Fibroblast of peridontal ligament (primary cell): ENCODE data around the gene ADGRE3.

Source experiments
- DNase-seq: peaks from one replicate; pipeline ENCODE4 v3.0.0-alpha.2; 2010; ENCODE audit errors: extremely low read depth

Gene ADGRE3, protein sequence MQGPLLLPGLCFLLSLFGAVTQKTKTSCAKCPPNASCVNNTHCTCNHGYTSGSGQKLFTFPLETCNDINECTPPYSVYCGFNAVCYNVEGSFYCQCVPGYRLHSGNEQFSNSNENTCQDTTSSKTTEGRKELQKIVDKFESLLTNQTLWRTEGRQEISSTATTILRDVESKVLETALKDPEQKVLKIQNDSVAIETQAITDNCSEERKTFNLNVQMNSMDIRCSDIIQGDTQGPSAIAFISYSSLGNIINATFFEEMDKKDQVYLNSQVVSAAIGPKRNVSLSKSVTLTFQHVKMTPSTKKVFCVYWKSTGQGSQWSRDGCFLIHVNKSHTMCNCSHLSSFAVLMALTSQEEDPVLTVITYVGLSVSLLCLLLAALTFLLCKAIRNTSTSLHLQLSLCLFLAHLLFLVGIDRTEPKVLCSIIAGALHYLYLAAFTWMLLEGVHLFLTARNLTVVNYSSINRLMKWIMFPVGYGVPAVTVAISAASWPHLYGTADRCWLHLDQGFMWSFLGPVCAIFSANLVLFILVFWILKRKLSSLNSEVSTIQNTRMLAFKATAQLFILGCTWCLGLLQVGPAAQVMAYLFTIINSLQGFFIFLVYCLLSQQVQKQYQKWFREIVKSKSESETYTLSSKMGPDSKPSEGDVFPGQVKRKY

DNA sequence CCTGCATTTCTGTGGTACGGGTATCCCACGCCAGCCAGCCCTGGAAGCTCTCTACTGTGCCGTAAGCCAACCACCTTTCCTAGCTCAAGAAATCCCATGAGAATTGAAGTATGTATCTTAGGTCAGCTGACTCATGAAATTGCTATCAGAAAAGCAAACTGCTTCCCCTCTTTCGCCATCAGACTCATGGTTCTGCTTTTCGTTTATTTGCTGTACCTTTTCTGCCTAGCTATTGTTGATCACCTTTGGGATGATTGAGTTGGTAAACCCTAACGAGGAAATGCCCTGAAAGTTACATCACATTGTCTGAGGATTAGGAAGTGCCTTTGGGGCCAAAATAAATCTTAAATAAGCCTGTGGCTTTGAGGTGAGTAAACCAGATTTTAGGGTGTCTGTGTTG lies at the start of gene ADGRE3:
TSS of gene ADGRE3 (minus strand) at position 81 of the 400 bp plus-strand sequence. CDS start at position 7, 74 bp downstream.
- no peak for DNase-seq

DNA sequence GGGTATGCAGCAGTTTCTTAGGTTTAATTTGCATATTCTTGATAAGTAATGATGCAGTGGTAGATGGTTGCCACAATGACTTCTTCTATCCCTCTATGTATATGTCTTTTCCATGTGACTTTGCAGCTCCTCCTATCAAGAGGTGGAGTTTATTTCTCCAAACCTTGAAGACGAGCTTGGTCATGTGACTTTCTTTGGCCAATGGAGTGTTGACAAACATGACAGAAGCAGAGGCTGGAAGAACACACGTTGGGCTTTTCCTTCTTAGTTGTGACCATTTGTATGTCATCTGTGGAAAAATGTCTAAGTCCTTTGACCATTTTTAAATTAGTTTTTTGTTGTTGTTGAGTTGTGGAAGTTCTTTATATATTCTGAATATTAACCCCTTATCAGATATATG lies 47.5 kb upstream of the ADGRE3 start:
- DNase-seq, result no peak

DNA sequence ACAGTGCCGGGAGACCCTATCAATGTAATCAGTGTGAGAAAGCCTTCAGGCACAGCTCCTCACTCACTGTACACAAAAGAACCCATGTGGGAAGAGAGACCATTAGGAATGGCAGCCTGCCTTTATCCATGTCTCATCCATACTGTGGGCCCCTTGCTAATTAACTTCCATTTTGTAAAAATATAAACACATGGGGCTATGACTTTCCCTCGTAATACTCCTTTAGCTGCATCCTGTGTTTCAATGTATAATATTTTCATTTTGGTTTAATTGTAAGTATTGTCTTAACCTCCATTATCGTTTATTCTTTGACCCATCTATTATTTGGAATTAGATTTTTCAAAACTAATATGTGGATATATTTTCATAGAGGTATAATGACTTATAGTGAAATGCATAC lies 44.5 kb upstream of the ADGRE3 start:
- no peak for DNase-seq

DNA sequence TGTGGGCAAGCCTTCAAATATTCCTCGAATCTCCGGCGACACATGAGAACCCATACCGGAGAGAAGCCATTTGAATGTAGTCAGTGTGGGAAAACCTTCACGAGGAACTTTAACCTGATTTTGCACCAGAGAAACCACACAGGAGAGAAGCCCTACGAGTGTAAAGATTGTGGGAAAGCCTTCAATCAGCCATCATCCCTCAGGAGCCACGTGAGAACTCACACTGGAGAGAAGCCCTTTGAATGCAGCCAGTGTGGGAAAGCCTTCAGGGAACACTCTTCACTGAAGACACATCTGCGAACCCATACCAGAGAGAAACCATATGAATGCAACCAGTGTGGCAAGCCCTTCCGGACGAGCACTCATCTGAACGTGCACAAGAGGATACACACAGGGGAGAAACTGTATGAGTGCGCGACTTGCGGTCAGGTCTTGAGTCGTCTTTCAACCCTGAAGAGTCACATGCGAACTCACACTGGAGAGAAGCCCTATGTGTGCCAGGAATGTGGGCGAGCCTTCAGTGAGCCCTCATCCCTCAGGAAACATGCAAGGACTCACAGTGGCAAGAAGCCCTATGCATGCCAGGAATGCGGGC lies 44.0 kb upstream of the ADGRE3 start:
- DNase-seq, result peak; percentile 5

DNA sequence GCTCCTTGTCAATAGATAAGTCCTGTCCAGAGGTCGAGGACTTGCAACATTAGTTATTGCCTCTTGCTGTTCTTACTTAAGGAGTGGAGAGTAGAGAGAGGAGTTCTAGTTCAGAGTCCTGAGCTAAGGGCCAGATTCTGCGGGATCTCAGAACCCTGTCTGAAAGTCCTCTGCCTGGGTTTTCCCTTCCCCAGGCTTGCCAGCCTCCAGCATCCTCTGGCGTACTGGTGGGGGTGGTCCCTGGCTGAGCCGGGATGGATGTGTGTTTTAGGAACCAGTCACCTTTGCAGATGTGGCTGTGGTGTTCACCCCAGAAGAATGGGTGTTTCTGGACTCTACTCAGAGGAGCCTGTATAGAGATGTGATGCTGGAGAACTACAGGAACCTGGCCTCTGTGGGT lies 41.2 kb upstream of the ADGRE3 start:
- DNase-seq, result no peak

DNA sequence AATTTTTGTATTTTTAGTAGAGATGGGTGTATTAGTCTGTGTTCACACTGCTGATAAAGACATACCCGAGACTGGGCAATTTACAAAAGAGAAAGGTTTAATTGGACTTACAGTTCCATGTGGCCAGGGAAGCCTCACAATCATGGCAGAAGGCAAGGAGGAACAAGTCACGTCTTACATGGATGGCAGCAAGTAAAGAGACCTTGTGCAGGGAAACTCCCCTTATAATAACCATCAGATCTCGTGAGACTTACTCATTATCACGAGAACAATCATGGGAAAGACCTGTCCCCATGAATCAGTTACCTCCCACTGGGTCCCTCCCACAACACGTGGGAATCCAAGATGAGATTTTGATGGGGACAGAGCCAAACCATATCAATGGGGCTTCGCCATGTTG lies 29.8 kb upstream of the ADGRE3 start:
- DNase-seq, result no peak

DNA sequence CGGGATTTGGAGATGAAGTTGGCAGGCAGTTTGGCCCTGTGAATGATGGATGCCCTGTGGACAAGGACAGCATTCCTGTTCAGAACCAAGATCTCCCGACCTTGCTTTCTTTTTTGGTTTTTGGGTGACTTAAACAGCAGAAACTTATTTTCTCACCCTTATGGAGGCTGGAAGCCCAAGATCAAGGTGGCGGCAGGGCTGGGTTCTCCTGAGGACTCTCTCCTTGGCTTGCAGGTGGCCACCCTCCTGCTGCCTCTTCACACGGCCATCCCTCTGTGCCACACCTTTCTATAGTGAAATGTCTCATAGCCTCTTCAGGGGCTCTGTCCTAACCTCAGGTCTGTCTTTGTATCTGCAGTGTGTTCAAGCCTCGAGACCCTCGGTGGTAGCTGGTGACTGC lies 29.2 kb upstream of the ADGRE3 start:
- no peak for DNase-seq

DNA sequence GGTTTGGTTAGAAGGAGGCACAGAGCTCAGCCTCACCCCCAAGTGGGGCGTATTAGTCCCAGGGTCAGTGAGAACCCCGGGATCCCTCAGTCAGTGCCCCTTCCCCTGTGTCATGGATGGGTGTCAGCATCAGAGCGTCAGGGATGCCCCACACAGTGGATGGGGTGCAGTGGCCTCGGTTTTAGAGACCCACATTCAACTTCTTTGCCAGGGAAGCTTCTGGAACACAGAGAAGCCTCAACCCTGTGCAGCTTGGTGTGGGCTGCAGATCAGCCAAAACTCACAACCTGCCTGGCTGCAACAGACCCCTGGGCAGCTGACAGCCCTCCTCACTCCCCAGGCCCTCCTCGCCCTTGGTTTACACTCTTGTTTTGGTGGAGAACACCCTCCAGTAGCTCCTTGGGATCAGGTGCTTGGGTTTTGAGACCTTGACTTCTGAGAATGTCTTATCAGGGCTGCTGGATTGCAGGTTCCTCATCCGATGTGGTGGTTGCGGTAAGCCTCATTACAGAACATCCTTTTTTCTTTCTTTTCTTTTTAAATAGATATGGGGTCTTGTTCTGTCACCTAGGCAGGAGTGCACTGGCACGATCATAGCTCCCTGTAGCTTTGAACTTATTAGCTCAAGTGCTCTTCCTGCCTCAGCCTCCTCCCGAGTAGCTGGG lies 26.2 kb upstream of the ADGRE3 start:
- no peak for DNase-seq

DNA sequence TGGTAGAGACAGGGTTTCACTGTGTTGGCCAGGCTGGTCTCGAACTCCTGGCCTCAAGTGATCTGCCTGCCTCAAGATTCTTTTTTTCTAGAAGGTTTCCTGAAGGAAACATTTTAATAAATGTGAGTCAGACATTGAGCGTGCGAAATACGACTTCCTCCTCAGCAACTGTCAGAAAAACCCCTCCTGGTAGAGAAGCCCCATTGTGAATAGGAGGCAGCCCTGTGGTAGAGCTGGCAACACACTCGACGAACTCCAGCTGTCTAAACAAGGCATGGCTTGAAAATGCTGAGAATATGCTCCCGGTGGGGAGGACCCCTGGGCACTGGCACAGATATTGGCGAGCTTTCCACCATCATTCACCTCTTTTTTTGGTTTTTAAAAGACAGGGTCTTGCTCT lies 25.0 kb upstream of the ADGRE3 start:
- no peak for DNase-seq

DNA sequence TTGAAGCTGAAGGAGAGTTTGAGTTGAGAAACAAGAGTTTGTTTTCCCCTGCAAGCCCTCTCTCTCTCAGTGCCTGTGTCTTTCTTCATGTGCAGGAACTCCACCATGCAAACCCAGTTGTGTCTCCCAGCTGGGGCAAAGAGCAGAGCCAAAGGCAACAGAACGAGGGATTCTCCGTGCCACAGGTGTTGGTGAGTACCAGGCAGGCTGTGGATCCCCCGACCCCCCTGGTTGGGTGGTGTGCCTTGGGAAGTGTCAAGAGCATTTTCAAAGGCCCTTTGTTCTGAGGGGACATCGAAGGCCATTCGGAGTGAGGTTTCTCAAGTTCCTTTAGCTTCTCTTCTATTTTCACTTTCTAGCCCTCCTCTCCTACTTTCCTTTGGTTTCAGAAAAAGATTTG lies 20.8 kb upstream of the ADGRE3 start:
- no peak for DNase-seq

DNA sequence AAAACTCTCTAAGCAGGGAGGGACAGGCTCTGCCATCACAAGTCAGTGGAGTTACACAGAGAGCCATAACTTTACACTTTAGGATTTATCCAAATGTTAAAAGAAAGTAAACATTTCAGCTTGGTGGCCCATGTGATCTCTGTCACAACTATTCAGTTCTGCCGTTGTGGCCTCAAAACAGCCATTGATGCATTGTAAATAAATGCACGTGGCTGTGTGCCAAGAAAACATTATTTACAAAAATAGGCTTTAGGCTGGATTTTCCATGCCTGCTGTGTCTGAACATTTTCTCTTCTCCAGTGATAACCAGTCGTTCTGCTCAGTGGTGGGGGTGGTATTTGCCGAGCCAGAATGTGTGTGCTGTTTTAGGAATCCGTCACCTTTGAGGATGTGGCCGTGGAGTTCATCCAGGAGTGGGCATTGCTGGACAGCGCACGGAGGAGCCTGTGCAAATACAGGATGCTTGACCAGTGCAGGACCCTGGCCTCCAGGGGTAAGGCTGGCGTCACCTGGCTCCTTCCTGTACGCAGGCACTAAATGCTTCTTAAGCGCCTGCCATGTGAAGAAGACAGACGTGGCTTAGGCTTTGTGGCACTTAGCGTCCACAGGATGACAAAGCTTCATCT lies 20.1 kb upstream of the ADGRE3 start:
- no peak for DNase-seq

DNA sequence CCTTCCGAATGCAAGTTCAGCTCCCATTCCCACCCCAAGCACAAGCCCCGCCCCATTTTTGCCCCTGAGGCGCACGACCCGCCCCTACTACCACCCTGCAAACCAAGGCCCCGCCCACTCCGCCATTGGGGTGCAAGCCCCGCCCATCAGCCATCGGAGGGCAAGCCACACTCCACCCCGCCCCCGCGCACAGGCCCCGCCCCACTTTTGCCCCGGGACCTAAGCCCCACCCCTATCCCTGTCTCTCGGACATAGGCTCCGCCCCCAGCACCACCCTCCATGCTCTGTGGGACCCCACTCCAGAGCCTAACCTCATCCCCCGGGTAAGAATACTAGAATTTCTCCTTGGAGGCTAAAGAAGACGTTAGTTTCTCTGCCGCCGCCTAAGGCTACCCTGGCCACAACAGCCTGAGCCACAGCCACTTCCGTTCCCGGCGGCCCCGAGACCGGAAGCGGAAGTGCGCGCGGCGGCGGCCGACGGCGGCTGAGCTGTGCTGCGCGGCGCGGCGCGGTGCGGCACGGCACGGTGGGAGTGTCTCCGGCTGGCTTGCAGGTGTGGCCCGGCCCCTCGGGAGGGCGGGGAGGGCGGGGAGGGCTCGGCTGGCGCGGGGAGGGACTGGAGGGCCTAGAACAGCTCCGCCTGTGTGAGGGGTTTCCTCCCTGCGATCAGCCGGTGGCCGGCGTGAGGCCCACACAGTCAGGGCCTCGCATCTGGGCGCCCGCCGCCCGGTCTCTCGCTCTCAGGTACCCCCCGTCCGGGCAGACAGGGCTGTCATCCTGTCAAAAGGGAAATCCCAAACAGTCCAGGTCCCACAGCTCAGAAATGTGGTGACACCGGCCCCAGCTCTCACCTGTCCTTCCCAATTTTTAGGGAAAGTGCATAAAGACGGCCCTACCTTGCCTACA lies 15.2 kb upstream of the ADGRE3 start, which contains the start of gene ZNF333:
TSS of gene ZNF333 (plus strand) at position 451 of the 906 bp plus-strand sequence. CDS start 3,444 bp downstream, outside the sequence.
- DNase-seq, result peak; percentile 87

DNA sequence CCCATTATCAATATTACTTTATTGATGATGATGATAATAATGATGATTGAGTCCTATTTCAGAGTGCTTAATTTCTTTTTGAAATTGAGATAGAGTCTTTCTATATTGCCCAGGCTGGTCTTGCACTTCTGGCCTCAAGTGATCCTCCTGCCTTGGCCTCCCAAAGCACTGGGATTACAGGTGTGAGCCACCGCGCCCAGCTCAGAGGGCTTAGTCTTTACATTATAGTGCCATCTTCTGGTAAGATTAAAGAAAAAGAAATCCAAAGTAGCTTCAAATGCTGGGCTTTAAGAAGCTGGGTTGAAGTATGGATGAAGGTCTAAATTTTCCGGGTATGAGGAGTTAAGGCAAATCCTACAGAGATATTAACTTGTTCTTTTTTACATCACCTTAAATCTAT lies 11.8 kb upstream of the ADGRE3 start:
- peak; percentile 20 for DNase-seq

DNA sequence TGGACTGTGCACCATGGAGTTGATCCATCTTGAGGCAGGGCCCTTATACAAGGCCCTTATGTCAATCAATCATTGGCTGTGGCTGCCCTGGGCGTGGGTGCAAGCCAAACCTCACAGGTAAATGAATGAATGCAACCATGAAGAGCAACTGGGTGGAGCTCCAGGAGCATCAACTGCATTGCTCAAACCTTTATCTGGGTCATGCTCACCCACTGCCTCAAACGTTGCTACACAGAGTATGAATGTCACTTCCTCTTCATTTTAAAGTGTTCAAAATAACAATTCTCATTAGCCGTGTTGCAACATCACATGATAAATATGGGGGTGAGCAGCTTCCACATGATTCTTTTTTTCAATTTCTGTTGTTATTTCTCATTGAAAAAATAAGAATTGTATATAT lies 8.8 kb upstream of the ADGRE3 start:
- DNase-seq, result no peak

DNA sequence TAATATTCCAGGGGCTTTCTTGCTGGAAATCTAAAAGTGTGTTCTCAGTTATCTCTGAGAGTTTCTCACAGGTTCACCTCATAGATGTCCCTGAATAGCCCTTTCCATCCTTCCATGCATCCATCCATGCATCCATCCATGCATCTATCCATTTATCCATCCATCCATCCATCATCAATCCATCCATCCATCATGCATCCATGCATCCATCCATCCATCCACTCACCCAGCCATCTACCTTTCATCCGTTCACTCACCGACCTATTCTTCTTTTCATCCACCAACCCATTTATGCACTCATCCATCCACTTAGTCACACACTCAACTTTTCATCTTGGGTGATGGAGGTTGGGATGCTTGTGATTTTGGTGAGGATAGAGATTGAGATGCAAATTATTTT lies 7.4 kb upstream of the ADGRE3 start:
- no peak for DNase-seq

DNA sequence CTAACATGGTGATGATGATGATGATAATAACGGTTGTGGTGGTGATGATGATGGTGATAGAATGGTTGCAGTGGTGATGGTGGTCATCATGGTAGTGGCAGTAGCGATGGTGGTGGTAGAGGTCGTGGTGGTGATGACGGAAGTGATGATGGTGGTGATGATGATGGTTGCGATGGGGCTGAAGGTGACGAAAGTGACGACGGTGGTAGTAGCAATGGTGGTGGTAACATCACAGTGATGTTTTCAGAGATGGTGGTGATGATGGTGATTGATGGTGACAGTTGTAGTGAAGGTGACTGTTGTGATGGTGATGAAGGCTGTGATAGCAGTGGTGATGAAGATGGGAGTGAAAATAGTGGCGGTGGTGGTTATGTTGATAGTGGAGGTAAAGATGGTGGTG lies 3.6 kb upstream of the ADGRE3 start:
- no peak for DNase-seq

DNA sequence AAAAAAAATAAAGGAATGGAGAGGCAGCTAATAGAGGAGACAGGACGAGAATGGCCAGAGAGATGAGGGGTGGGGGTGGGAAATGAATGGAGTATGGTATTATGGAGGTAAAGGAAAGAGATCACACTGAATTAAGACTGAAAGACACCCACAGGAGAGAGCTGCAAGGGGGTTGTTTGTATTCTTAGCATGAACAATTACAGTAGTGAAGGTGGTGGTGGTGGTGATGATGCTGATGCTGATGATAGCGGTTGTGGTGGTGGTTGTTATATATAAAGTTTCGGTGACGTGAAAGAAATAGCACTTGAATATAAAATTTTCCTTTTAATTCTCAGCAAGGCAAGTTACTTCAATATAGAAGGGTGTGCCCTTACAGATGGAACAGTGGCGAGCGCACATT lies 2.8 kb upstream of the ADGRE3 start:
- no peak for DNase-seq

DNA sequence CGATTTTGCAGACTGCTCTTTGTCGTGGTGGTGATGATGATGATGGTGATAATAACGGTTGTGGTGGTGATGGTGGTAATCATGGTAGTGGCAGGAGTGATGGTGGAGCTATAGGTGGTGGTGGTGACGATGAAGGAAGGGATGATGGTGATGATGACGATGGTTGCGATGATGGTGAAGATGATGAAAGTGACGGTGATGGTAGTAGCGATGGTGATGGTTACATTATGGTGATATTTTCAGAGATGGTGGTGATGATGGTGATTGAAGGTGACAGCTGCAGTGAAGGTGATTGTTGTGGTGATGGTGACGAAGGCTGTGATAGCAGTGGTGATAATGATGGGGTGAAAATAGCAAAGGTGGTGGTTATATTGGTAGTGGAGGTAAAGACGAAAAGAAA lies 2.1 kb upstream of the ADGRE3 start:
- no peak for DNase-seq

DNA sequence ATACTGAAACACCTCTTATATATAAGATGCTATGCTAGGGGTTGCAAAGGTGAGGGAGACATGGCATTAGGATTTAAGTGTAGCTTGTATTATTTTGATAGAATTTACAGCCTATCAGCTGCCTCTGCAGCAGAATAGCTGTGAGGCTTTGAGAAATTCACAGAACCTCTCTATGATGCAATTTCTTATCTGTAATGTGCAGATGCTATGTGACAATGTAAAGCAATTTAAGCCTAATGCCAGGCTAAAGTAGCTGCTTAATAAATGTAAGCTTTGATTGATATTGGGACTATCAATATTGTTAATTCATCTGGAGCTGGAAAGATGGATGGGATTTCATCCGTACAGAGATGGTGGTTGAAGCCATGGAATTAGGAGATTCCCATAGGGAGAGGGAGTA lies 1.6 kb downstream of the ADGRE3 start:
- no peak for DNase-seq

DNA sequence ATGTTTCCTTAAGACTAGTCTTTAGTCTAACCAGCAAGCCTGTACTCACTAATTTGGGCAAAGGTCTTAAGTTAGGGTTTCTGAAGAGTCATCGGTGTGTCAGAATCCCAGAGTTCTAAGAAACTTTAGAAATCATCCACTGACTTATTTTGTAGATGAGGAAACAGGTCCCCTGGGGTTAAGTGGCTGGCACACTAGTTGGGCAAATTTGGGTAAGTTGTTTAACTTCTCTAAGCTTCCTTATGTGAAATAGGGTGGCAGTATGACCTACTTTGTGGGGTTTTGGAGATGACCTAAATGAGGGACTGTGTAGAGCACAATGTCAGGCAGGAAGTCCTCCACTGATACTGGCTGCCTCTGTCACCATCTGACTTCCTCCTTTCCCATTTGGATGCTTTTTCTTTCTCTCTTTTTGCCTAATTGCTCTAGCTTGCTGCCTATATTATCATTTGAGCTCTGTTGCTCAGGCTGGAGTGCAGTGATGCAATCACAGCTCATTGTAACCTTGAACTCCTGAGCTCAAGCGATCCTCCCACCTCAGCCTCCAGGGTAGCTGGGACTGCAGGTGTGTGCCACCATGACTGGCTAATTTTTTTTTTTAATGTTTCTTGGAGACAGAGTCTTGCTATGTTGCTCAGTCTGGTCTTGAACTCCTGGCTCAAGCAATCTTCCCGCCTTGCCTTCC lies 2.3 kb downstream of the ADGRE3 start:
- no peak for DNase-seq
